Activated CD4-positive, alpha-beta T cell treated with anti-CD3 and anti-CD28 coated beads, Interleukin-2, amount 50 U/mL, for 24 hours (primary cell): ENCODE data around the gene RNF19B.

Source experiments
- DNase-seq, 2 donors: peaks; one replicate each; pipeline ENCODE4 v3.0.0-alpha.2; 2020; ENCODE audit warnings: low read depth in 1 of 2, low spot score in 1 of 2

Gene RNF19B

GRCh38 chr1:32967888-32968568 lies 3.4 kb upstream of the RNF19B start:
- no peak for DNase-seq

DNA sequence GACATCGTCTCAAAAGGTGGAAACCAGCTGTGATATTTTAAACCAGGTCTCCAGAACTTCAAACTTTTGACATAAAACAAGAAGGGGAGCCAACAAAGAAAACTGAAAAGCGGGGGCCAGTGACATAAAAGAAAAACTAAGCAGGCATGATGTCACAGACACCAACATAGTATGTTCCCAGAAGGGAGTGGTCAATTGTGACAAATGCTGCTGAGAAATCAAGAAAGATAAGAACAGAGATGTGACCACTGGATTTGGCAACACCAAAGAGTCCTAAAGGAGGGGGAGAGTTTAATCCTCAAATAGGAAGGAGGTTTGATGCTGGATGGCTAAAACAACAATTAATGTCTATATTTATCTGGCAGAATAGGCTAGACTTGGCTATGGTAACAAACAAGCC lies 2.3 kb upstream of the RNF19B start:
- no peak for DNase-seq

DNA sequence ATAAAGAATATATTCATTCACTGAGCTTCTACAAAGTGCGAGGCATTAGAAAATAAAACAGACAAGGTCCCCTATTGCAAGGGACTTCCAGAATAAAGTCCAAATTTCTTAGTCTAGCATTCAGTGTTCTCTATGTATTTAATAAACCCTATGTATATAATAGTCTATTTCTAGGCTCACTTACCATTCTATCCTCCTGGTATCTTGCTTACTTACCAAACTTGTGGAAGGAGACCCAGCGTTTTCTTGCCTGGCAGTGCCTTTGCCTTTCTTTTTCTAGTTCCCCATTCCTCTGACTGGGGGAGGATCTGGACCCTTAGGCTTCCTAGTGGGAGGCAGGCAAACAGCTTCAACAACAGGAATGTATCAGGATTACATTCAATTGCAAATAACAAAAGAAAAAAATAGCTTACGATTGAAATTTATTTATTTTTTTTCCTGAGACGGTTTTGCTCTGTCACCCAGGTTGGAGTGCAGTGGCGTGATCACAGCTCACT lies 690 bp upstream of the RNF19B start:
- no peak for DNase-seq

GRCh38 chr1:32963746-32964460 lies 706 bp downstream of the RNF19B start:
- peak in 1 of 2 donors; percentile 31 for DNase-seq

DNA sequence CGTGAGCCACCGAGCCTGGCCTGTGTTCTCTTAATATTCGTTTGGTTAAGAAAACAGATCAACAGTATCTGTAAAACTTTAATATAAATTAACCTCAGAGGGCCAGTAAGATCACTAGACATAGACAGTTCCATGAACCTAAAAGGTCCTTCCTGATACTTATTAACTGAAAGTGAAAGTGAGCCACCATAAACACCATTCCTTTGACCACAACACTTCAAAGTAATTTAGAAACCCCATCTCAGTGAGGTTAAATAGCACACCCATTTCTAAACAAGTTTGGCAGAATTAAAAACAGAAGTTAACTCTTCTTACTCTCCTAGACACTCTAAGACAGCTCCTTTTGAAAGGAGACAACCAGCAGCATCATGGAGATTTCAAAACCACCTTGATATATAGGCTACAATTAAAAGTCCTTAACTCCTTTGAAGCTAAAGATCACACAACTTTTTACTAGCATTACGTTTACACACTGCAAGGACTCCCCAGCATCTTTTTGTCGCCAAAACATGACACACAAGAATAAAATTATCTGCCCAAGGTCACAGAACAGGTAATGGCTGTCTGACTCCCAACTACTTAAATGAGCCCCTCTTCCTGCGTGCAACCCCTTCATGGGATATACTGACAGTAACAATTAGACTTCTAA lies 2.2 kb downstream of the RNF19B start:
- no peak for DNase-seq

GRCh38 chr1:32960819-32961355 lies 3.7 kb downstream of the RNF19B start:
- DNase-seq = no peak

GRCh38 chr1:32960342-32960741 lies 4.3 kb downstream of the RNF19B start:
- no peak for DNase-seq

DNA sequence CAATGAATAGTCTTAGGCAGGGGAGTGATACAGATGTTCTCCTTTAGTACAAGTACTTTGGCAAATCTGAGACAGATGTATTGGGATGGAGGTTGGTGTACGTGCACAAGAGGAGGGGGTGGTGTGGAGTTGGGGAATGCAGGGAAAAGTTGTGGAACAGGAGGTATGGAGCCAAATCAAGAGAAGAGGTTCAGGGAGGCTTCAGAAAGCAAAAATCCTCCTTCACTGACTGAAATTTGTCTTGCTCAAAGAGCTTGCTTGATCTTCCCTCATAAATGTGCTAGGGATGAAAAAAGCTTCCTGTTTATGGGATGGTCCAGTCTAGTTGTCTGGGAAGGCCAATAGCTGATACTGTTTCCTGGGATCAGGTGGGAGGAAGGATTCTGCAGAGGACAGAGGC lies 5.8 kb downstream of the RNF19B start:
- DNase-seq = no peak

DNA sequence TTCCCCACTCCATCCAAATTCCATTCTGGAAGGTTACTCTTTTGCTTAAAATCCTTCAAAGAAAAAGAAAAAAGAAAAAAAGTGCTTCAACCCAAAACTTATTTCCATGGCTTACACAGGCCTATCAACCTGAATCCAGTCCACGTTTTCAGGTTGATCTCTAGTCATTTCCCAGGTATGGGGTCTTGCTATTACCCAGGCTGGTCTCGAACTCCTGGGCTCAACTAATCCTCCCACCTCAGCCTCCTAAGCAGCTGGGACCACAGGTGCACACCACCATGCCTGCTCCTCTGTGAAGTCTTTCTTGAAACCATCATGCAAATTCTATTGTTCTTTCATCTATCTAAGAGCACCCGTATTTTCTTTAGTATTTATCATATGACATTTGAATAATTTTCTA lies 7.6 kb downstream of the RNF19B start:
- no peak for DNase-seq

GRCh38 chr1:32954168-32954567 lies 10.4 kb downstream of the RNF19B start:
- DNase-seq = no peak

DNA sequence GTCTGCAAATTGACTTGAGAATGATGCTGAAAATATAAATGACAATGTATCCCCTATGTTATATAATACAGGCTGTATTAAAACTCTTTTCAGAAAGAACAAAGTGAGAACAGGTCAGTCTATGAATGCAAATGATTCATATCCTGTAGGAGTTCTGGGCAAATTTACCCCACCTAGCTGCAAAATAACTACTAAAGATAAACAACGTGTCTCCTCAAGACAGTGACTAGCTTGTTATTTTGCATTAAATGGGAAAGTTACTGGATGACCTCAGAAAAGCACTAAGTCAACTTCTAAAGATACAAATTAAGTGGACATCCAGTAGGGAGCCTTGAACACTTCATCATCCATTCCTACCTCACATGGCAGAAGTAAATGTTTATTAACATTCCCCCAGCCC lies 11.1 kb downstream of the RNF19B start:
- no peak for DNase-seq

- DNase-seq = no peak
These were observed 15.1 kb downstream of the RNF19B start for GRCh38 chr1:32949519-32949918.

DNA sequence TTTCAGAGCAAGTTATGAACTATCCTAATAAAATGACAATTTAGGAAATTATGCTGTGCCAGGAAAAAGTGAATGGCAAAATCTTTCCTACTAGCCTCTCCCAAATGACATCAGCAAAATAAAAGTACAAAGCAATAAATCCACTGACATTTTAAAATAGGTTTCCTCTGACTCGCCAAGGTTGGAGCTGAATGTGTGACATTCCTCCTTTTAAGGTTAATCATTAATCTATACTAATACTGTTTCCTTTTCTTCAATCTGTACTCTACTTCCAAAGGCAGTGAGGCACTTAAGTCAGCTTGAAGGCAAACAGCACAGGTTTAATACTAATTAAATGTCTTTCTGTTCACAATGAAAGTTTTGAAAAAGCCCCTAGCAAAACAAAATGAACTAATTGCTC lies 15.7 kb downstream of the RNF19B start:
- DNase-seq = no peak

DNA sequence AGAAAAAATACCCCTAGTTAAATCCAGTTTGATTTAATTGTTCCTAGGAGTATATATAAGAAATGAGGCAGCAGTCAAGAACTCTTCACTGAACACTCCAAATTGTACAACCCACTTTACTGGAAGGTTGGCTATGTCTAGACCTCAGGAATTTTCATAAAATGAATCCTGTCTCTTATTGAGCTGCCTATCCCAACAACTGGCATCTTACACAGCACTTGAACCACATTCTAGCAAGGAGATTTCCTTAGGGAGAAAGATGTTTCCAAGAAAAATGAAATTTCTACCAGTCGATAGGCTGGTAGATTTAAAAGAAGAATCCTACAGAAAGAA lies 16.3 kb downstream of the RNF19B start:
- DNase-seq = no peak

DNA sequence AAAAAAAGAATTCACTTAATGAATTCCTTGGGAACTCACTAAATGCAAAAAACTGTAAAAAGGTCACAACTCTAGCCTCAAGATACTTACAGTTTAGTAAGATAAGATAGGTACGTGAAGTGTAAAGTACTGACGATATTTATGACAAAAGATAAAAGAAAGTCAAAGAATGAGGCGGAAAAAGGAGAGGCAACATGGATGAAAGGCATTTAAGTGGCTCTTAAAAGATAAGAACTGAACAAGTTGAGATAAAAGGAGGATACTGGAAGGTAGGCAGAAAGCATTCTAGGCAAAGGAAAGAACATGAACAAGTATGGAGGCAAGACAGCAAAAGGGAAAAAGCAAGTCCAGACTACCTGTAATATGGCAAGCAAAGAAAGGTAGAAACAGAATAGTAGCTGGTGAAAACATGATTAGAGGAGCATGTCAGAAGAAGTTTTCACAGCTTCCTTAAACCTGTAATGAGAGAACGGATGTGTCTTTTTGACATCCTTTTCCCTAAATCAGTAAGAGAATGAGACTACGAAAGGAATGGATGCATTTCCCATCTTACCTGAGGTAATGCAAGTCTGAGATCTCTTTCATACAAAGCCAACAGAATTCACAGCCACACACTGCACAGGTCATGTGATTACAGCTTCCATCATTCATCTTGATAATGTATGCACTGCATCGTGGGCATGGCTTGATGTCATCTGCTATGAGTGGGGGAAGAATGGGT lies 16.8 kb downstream of the RNF19B start:
- no peak for DNase-seq

DNA sequence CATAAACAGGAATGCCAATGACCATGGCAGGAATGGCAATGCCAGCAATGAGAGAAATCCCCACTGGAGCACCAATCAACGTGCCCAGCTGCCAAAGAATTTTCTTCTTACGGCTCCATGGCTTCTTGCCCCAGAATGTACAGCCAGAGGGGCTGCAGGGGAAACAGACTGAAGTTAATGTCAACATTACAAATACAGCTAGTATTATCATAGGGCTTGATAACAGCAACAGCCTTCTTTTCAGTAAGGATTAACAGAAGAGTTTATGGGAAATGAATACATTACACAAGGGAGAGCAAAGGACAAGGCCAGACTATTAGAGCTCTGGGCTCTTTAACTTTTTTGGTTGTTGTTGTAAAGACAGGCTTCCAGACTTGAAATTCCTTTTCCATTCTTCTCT lies 18.2 kb downstream of the RNF19B start:
- DNase-seq = no peak

DNA sequence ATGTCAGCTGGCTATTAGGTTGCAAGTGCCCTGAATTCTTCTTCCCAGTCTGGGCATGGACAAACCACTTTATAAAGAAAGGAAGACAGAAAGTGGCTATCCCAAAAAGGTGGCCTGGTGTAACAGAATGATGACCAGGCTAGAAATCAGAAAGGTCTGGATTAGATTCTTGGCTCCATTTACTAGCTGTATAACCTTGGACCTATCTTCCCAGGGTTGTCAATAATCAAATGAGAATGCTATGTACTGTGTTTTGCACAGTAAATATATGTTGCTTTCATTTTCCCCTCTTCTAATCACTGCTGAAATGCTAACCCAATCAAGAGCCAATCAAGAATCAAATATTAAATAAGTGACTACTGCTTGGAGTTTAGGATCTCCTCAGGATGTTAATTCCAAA lies 20.4 kb downstream of the RNF19B start:
- no peak for DNase-seq

- DNase-seq = no peak
These were observed 24.8 kb downstream of the RNF19B start for GRCh38 chr1:32939655-32940371.

DNA sequence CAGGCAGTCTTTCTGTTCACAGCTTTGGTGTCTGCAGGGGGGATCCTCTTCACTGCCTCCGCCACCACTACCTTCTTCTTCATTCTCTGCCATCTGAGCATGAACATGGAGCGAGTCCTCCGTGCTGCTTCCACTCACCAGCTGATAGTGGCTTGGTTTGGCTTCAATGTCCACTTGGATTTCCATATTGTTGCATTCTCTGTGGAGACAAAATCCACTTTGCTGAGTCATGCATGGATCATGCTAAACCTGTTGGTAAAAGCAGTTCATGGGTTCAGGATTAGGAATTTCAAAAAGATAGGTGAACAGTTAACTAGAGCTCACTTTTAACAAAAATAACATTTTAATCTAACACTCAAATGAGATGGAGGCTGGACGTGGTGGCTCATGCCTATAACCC lies 27.5 kb downstream of the RNF19B start:
- DNase-seq = no peak

DNA sequence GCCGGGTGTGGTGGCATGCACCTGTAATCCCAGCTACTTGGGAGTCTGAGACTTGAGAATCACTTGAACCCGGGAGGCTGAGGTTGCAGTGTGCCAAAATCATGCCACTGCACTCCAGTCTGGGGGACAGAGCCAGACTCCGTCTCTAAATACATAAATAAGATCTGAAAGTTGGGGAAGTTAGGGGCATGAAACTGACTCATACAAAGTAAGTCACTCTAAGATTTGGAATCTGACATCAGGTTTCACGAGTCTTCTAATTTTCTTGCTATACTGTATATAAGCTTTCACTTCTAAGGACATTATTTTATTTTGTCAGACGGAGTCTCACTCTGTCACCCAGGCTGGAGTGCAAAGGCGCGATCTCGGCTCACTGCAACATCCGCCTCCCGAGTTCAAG lies 30.1 kb downstream of the RNF19B start:
- DNase-seq = no peak
